ENCODE results near the gene MBD3L5. TPM values are rescaled to one million over a fixed set of nuclear protein-coding genes. Genes with fewer than 3 reads are reported as not detected.

The MBD3L5 gene
- total RNA-seq, 2 donors from 2014 or later = not detected

Other genes with a start within 250 kb of the MBD3L5 start
- gene ADGRE1, start 143.0 kb upstream of the MBD3L5 start, total RNA-seq = 1 to 10 TPM in 1 of 2 donors, under 1 TPM in 1; 1.00 to 2.0 TPM
- gene MBD3L2B, start 9.1 kb upstream of the MBD3L5 start, total RNA-seq = not detected
- not detected for gene MBD3L4, start 9.6 kb downstream of the MBD3L5 start, total RNA-seq
- not detected for gene MBD3L2, start 18.7 kb downstream of the MBD3L5 start, total RNA-seq
- not detected for gene MBD3L3, start 28.1 kb downstream of the MBD3L5 start, total RNA-seq
- 10 to 100 TPM; 14.0 to 17.3 TPM for gene ZNF557, start 39.1 kb downstream of the MBD3L5 start, total RNA-seq

All from natural killer cell treated with Interleukin-12 subunit alpha and Interleukin-12 subunit beta and Interleukin-15 and Interleukin-18, amount 100 ng/mL, for 72 hours (primary cell).